Measurements from ENCODE around the gene HDGF. TPM values are rescaled to one million over a fixed set of nuclear protein-coding genes. Genes with fewer than 3 reads are reported as not detected.

Gene HDGF
- total and polyA plus RNA-seq, 9 of the 15 experiments (the other 6 are each of a cell fraction or from before 2014, with no cell fraction given) = 38.8 to 601 (median 400) TPM

DNA sequence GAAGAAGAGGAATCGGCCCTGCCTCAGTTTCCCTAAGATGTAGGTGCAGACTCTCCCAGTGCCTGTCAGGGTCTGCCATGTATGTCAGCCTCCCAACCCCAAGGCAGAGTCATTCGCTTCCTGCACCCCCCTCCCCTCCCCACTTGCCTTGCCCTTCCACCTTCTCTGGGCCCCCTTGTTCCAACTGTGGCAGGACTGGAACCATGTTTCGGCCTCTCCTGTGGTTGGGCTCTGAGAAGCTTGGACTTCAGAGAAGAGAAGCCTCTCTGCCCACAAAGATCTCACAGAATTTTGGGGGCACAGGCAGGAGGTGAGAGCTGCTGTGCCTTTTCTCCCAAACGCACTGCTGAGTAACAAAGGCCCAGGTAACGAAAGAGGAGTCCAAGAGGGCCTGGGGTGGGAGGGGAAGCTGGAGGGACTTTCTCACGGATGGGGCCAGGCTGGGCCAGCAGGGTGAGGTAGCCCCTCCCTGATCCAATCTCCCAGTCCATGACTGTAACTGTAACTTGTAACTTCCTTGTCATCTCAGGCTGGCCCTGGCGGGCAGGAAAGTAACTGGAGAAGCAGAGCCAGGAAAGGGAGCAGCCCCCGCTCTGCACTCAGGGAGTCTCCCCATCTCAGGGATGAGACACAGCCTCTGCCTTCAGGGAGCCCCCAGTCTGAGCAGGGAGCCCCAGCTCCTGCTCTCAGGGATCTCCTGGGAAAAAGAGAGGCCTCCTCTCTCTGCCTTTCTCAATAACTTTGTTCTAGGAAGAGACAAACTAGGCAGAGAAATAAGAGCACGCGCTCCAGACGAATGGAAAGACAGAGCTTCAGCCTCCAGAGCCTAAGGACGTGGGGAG, 57.4 kb downstream of the HDGF start (continued):
- TF ChIP-seq GTF2E2 (tag; IDR thresholded peaks at IDR 0.05) (no peak), ZNF445 (CRISPR knock-in tag; IDR thresholded peaks at IDR 0.05; ENCODE audit: low read depth) (no peak), MED1 (CRISPR knock-in tag; IDR thresholded peaks at IDR 0.05; ENCODE audit: borderline replicate concordance) (no peak), POLR2H (tag; IDR thresholded peaks at IDR 0.05; ENCODE audit: low read depth) (no peak), RAD21 (CRISPR knock-in tag; conservative IDR thresholded peaks at IDR 0.05 in 1 of 2, IDR thresholded peaks at IDR 0.05 in 1 of 2) (peak in 1 of 2 experiments; percentile 20; a peak in 1 of 4 replicates), COPS2 (conservative IDR thresholded peaks at IDR 0.05) (no peak), JUNB (CRISPR knock-in tag; conservative IDR thresholded peaks at IDR 0.05) (no peak), RCOR1 (IDR thresholded peaks at IDR 0.05; ENCODE audit: borderline replicate concordance in 1 of 2, low read depth in 2 of 2, low read length in 2 of 2) (peak in 1 of 2 experiments; percentile 60; a peak in 2 of 4 replicates), NUFIP1 (IDR thresholded peaks at IDR 0.05; ENCODE audit: partially characterized antibody) (no peak), ZC3H8 (IDR thresholded peaks at IDR 0.05) (no peak), TEAD2 (tag; IDR thresholded peaks at IDR 0.05) (no peak), SRSF3 (IDR thresholded peaks at IDR 0.05; ENCODE audit: insufficient read depth, low read length) (no peak), ARID1B (IDR thresholded peaks at IDR 0.05) (peak; percentile 54; the same call in 1 of the 2 replicates), ZNF133 (CRISPR knock-in tag; IDR thresholded peaks at IDR 0.05) (no peak), SMARCC2 (IDR thresholded peaks at IDR 0.05; ENCODE audit: low read depth) (no peak), FOXJ3 (CRISPR knock-in tag; IDR thresholded peaks at IDR 0.05) (no peak), PTTG1 (tag; IDR thresholded peaks at IDR 0.05; ENCODE audit: low read depth) (peak; percentile 83; the same call in 1 of the 2 replicates), ZNF24 (IDR thresholded peaks at IDR 0.05) (no peak), POLR3G (IDR thresholded peaks at IDR 0.05; ENCODE audit: extremely low read depth, insufficient read length, insufficient replicate concordance) (no peak), ADNP (tag; IDR thresholded peaks at IDR 0.05) (no peak)
- TF ChIP-seq, protein P1, sequence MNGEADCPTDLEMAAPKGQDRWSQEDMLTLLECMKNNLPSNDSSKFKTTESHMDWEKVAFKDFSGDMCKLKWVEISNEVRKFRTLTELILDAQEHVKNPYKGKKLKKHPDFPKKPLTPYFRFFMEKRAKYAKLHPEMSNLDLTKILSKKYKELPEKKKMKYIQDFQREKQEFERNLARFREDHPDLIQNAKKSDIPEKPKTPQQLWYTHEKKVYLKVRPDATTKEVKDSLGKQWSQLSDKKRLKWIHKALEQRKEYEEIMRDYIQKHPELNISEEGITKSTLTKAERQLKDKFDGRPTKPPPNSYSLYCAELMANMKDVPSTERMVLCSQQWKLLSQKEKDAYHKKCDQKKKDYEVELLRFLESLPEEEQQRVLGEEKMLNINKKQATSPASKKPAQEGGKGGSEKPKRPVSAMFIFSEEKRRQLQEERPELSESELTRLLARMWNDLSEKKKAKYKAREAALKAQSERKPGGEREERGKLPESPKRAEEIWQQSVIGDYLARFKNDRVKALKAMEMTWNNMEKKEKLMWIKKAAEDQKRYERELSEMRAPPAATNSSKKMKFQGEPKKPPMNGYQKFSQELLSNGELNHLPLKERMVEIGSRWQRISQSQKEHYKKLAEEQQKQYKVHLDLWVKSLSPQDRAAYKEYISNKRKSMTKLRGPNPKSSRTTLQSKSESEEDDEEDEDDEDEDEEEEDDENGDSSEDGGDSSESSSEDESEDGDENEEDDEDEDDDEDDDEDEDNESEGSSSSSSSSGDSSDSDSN (IDR thresholded peaks at IDR 0.05; ENCODE audit: borderline replicate concordance in 1 of 2, low read depth in 2 of 2, low read length in 2 of 2) = peak in 1 of 2 experiments; percentile 78; a peak in 1 of 4 replicates
- TF ChIP-seq, protein P2, sequence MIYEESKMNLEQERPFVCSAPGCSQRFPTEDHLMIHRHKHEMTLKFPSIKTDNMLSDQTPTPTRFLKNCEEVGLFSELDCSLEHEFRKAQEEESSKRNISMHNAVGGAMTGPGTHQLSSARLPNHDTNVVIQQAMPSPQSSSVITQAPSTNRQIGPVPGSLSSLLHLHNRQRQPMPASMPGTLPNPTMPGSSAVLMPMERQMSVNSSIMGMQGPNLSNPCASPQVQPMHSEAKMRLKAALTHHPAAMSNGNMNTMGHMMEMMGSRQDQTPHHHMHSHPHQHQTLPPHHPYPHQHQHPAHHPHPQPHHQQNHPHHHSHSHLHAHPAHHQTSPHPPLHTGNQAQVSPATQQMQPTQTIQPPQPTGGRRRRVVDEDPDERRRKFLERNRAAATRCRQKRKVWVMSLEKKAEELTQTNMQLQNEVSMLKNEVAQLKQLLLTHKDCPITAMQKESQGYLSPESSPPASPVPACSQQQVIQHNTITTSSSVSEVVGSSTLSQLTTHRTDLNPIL (CRISPR knock-in tag; IDR thresholded peaks at IDR 0.05) = no peak
- TF ChIP-seq, protein P3, sequence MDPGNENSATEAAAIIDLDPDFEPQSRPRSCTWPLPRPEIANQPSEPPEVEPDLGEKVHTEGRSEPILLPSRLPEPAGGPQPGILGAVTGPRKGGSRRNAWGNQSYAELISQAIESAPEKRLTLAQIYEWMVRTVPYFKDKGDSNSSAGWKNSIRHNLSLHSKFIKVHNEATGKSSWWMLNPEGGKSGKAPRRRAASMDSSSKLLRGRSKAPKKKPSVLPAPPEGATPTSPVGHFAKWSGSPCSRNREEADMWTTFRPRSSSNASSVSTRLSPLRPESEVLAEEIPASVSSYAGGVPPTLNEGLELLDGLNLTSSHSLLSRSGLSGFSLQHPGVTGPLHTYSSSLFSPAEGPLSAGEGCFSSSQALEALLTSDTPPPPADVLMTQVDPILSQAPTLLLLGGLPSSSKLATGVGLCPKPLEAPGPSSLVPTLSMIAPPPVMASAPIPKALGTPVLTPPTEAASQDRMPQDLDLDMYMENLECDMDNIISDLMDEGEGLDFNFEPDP (CRISPR knock-in tag; IDR thresholded peaks at IDR 0.05) = 0 out of 2 replicates have a peak, but pooled peaks have one; percentile 16

Data from K562 (cell line).